GF-D8 (cell line): Measurements from ENCODE around the gene TSPYL4.

Experiments used
- DNase-seq: peaks from one replicate; lab custom pipeline; 2025; lab: John Stamatoyannopoulos, UW

The TSPYL4 gene

DNA sequence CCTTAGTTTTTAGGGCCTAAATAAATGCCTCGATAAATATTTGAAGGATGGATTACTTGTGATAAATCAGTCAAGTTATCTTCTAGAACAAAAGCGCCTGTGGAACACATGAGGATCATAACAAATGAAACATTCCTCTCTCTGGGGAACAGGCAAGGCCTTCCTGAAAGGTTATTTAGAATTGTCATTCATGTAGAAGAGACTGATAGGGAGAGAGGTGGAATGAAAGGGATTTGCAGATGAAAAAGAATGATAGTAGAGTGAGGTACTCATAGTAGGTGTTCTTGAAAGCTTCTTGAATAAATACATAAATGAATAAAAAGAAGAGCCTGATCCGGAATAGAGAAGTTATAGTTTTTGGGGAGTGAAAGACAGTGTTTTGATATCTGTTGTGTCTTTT is 30.5 kb downstream of the TSPYL4 start:
- DNase-seq, result no peak

DNA sequence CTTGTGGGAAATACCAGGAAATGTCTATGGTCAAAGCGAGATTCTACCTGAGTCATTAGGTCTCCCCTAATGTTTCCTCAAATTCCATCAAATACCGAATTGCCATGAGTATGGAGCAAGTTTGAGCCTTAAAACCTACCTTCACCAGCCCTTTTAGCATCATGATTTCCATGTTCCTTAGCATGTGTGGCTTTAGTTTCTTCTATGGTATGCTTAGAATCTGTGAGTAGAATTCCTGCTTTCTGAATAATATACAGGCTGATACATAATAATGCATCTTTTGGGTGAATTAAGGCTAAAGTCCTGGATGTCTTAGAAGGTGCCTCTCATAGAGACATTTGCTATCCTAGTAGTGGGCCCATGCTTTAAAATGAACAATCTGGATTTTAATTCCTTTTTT is 32.0 kb downstream of the TSPYL4 start:
- no peak for DNase-seq

DNA sequence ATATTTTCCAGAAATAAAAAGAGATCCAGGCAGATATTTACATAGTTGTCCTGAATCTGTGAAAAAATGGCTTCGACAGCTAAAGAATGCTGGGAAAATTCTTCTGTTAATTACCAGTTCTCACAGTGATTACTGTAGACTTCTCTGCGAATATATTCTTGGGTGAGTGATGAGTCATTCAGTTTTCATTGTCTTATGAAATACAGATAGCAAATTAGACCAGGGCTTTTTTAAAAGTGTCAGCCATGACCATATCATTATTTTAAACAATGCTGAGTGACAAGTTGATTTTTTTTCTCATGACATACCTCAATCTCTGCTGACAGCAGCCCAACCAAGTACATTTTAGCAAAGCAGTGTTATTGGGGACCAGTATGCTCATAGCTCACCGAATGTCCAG is 32.8 kb downstream of the TSPYL4 start:
- no peak for DNase-seq

DNA sequence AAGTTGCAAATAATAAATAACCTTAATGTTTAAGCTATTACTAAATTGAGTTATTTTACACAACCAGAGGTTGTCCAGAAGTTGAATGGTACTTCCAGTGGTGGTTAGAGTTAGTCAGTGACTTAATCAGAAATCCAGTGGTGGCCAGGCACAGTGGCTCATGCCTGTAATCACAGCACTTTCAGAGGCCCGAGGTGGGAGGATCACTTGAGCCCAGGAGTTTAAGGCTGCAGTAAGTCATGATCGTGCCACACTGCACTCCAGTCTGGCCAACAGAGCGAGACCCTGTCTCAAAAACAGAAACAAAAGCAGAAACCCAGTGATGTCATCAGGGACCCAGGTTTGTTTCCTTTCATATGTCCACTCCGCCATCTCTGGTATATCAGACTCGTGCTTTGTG is 35.0 kb downstream of the TSPYL4 start:
- no peak for DNase-seq

DNA sequence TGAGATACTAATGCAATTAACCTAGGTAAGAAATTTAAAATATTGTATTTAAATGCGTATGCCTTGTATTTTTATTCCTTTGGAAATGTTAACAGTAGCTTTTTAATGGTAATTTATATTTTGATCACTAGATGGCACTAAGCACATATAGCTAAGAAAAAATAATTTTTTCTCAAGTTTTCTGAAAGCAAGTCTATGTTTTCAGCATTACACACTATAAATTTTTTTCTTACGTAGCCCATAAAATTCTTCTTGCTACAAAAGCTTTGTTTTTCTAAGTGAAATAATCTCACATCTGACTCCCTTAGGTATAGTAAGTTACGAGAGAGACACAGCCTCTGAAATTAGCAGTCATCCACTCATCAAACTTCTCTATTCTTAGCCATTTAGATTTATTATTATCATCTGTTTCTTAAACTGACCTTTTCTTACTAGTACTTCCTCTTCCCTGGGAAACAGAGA is 35.7 kb downstream of the TSPYL4 start:
- DNase-seq, result no peak

DNA sequence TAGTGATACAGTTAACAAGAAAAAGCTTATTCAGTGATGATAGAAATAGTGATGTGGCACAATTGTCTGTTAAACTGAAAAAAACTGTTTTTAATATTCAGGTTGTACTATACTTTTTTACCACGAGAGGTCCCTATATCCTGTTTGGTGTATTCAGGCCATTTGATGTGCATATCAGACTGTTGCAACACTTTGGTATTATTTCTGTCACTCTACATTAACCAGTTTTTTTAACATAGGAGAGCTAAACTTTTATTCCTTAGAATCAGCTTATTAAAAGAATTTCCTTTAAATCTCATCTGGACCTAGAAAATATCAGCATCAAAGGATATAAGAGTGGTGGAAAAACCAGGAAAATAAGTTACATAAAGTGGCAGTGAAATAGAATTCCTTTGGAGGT is 36.8 kb downstream of the TSPYL4 start:
- peak; percentile 21 for DNase-seq

DNA sequence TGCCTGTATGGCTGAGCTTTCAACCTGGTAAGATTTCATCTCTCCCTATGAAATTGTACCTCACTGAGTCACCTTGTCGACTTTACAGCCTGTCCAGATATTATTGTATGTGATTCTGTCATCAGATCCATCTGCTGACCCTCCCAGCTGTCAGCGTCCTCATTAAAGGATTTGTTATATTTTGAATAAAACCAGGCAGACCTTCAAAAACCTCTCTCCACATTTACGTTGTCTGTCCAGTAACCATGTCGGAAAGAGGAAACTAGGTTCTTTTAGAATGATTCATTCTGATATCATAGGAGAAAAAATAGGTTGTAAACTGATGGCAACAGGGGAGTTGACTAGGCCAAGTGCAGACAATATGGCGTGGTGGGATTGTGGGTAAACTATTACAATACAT is 38.5 kb downstream of the TSPYL4 start:
- no peak for DNase-seq

DNA sequence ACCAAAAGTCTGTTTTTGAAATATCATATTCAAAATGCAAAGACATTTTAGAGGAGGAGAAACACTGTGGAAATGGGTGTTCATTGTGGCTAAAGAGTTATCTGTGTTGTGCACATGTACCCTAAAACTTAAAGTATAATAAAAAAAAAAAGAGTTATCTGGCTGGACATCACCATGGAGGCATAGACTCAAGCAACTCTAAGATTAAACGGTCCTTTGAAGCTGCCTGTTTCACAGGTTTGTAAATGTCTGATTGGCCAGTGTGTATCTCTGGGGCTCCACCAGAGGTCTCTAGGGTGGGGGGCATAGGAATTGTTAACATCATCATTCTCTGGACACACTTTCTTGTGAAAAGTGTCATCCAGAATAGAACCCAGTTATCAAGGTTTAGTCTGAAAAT is 39.2 kb downstream of the TSPYL4 start:
- no peak for DNase-seq

DNA sequence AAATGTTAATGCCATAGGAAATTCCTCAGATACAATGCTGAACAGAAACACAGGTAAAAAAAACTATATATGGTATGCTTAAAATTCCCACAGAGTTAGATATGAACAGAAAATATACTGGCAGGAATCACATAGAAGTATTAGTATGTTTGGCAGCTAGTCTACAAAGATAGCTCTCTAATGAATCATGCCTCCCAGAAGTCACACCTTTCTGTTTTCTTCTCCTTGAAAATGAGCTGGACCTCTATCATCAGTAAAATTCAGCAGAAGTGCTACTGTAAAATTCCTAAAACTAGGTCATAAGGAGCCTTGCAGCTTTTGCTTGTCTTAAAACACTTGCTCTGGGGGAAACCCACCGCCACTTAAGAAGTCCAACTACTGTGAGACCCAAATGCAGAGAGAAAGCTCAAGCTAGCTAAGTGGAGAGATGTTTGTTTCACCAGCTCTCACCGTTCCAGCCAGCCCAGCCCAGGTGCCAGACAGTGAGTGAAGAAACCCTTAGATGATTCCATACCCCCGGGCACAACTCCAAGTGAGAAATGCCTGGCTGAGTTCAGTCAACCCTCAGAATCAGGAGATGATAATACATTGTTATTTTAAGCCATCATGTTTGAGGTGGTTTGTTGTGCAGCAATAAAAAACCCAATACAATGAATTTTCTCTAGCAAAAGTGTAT is 43.0 kb downstream of the TSPYL4 start:
- DNase-seq, result no peak

DNA sequence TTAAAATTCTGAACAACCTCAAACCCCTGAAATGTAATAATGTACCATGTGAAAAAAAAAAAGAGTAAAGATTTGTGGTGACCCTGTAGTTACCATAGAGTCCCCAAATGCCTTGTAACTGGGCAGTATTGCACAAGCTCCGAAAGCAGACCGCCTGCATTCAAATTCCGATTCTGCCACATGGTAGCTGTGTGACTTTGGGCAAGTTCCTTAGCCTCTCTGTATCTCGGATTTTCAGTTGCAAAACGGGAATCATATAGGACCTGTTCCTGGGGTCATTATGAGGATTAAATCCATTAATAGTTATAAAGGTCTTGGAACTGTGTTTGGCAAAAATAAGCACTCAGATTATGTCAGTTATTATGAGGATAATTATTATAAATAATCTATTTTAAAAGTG is 43.6 kb downstream of the TSPYL4 start:
- no peak for DNase-seq

DNA sequence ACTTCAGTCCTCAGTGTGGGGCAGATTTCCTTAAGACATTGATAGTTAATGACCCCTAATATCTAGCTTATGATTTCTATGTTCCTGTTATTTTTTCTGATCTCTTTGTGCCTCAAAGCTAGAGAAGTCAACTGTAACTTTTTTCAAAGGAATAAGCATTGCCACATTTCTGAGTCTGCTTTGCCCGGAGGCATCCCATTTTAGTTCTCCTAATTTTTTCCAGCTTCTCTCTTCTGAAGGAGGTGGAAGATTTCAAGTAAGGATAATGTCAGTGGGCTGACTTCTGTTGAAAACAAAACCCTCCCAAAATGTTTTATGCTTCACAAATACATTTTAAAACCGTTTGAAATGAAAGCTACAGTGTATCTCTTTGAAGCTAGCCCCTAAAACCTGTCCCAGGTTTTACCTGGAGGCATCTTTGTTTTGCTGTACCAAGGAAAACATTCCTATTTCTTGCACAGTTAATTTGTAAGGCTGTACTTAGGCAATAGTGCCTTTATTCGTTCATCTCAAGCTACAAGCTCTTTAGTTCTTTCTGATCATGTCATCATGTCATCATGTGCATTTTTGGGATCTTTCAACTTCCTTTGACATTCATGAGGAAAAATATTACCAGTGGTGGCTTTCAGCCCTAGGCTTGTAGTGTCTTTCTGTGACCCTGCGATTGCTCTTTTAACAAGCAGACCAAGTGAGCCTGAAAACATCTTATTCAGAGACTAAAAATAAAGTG is 45.7 kb downstream of the TSPYL4 start:
- DNase-seq, result no peak

DNA sequence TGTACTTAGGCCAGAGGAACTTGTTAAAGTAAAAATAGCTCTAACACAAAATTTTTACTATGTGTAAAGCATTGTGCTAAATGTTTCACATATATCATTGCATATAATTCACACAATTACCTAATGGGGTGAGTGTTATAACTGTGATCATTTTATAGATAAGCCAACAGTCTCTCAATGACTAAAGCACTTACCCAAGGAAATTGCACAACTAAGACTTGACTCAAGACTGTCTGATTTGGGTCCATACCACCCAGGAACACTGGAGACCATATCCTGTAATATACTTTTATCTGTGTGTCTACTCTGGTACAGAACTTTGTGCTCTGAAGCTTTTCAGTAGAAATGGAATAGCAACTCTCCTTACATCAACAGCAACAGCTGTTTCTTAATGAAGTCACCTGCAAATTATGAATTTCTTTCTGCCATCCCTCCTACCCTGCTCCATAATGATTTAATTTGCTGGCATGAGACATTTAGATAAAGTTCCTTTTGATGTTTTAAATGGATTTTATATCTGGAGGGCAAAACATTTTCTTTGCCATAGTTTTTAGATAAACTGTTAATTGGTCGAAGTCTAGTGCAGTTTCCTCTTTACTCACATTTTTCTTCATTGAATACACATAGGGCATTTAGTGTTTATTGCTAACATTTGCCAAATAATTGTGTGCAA is 47.5 kb downstream of the TSPYL4 start:
- peak; percentile 42 for DNase-seq

DNA sequence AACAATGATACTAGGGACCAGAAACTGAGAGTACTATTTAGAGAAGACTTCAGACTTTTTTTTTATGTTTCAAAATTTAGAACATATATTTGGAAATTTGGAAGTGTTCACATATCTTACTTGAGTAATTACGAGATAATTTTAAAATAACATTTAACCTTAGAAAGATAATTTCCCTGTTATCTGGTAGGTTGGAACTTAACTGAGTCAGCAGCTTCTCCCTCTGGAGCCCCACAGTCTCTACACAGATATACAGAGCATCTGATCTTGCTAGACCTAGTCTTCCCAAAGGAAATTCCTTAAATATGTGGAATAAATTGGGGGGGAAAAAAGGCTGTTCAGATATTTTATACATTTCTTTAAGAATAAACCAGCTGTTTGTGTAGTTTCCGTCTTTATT is 48.6 kb downstream of the TSPYL4 start:
- no peak for DNase-seq

DNA sequence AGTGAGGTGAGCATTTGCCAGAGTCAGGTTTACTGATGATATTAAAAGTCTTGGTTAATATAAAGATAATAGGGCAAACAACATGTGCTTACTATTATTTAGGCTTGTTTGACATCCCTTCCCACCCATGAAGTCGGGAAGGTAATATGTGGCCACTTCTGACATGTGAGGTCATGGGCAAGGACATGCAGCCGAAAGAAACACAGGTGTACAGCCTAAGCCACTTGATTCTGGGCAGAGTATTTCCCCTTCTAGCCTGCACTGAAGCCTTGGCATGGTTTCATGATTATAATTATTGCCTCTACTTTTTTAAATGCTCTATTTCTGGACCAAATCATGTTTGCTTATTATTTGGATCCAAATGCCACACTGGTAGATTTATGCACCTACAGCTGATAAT is 52.3 kb downstream of the TSPYL4 start:
- DNase-seq, result no peak

DNA sequence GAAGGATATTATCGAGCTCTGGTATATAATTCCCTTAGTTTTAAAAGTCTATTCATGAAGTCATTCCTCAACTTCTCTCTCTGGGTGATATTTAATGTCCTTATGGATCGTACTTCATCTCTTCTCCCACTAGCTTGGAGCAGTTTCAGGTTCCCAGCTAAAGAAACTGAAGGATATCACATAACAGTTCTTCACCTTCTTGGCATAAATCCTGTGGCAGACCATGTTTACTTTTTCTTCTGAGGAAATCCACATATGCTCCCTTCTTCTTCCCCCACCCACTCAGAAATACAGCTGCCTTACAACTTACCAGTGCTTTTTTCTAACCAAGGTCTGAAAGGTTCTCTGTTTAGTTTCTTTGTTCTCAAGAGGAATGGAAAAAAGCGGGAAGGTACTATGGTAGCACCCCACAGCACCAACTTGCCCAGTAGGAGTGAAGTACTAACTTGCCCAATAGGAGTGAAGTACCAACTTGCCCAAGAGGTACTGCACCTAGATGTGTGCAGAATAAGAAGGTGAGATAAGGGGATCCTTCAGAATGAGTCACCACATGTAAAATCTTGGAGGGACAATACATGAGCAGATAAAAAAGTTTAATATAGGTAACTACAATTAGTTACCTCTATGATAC is 53.1 kb downstream of the TSPYL4 start:
- DNase-seq, result no peak
